ENCODE results near the gene UBE2F.
"Not testable (repeated sequence)": the region's sequence is repeated elsewhere in the genome, so short reads cannot be mapped to it uniquely, and the experiment has no call there.

UBE2F gene

GRCh38 chr2:237944302-237944701, 22.5 kb upstream of the UBE2F start:
- no peak for DNase-seq (ENCODE audit: low read depth in 2 of 2)

- DNase-seq (ENCODE audit: low read depth in 2 of 2) = no peak
These were observed 20.4 kb upstream of the UBE2F start for GRCh38 chr2:237946423-237946822.

- DNase-seq (ENCODE audit: low read depth in 2 of 2) = not testable (repeated sequence)
These were observed 15.5 kb upstream of the UBE2F start for GRCh38 chr2:237951354-237951753.

- DNase-seq (ENCODE audit: low read depth in 2 of 2) = no peak
These were observed 14.9 kb upstream of the UBE2F start for GRCh38 chr2:237951878-237952277.

- DNase-seq (ENCODE audit: low read depth in 2 of 2) = no peak
These were observed 14.0 kb upstream of the UBE2F start for GRCh38 chr2:237952851-237953250.

- no peak for DNase-seq (ENCODE audit: low read depth in 2 of 2)
These were observed 11.0 kb upstream of the UBE2F start for GRCh38 chr2:237955640-237956401.

GRCh38 chr2:237956402-237956736, 10.4 kb upstream of the UBE2F start:
- no peak for DNase-seq (ENCODE audit: low read depth in 2 of 2)

- DNase-seq (ENCODE audit: low read depth in 2 of 2) = no peak
These were observed 5.2 kb upstream of the UBE2F start for GRCh38 chr2:237961637-237962036.

GRCh38 chr2:237962432-237963084, 4.3 kb upstream of the UBE2F start:
- no peak for DNase-seq (ENCODE audit: low read depth in 2 of 2)

GRCh38 chr2:237963490-237963991, 3.3 kb upstream of the UBE2F start:
- not testable (repeated sequence) for DNase-seq (ENCODE audit: low read depth in 2 of 2)

GRCh38 chr2:237964194-237964577, 2.6 kb upstream of the UBE2F start:
- no peak for DNase-seq (ENCODE audit: low read depth in 2 of 2)

- no peak for DNase-seq (ENCODE audit: low read depth in 2 of 2)
These were observed 2.0 kb upstream of the UBE2F start for GRCh38 chr2:237964578-237965404.

GRCh38 chr2:237965844-237966243, 970 bp upstream of the UBE2F start:
- not testable (repeated sequence) for DNase-seq (ENCODE audit: low read depth in 2 of 2)

- no peak for DNase-seq (ENCODE audit: low read depth in 2 of 2)
These were observed 607 bp upstream of the UBE2F start for GRCh38 chr2:237966250-237966564.

- DNase-seq (ENCODE audit: low read depth in 2 of 2) = no peak
These were observed 693 bp downstream of the UBE2F start for GRCh38 chr2:237967463-237967951.

- DNase-seq (ENCODE audit: low read depth in 2 of 2) = peak in 1 of 2 donors; percentile 10
These were observed 1.4 kb downstream of the UBE2F start for GRCh38 chr2:237968048-237968862.

- DNase-seq (ENCODE audit: low read depth in 2 of 2) = no peak
These were observed 4.8 kb downstream of the UBE2F start for GRCh38 chr2:237971661-237972060.

- no peak for DNase-seq (ENCODE audit: low read depth in 2 of 2)
These were observed 5.4 kb downstream of the UBE2F start for GRCh38 chr2:237972211-237972610.

- no peak for DNase-seq (ENCODE audit: low read depth in 2 of 2)
These were observed 6.1 kb downstream of the UBE2F start for GRCh38 chr2:237972936-237973335.

- no peak for DNase-seq (ENCODE audit: low read depth in 2 of 2)
These were observed 10.6 kb downstream of the UBE2F start for GRCh38 chr2:237977380-237977779.

- no peak for DNase-seq (ENCODE audit: low read depth in 2 of 2)
These were observed 11.4 kb downstream of the UBE2F start for GRCh38 chr2:237978058-237978712.

Measured in stimulated activated CD8-positive, alpha-beta memory T cell treated with anti-CD3 and anti-CD28 coated beads, Interleukin-15, amount 100 ng/mL, for 48 hours (primary cell).